HepG2 (cell line): ENCODE data around the gene TBC1D4. TPM values are rescaled to one million over a fixed set of nuclear protein-coding genes. Genes with fewer than 3 reads are reported as not detected.

ENCODE experiments used
- ATAC-seq: fragments of 200-7000 bp; cut with Tn5 transposase; 3 replicates; pipeline ENCODE4 v1.9.1; 2020; ENCODE audit warnings: mild to moderate bottlenecking, moderate library complexity
- BruUV-seq: library from RNA; stranded (reverse); fragments of 400-500 nt; replicated peaks from 2 replicates; lab custom pipeline; 2021; lab: Mats Ljungman, UMichigan
- CTCF ChIA-PET: fragments of 300-600 bp; formaldehyde crosslinking; extraction: SDS; loops from one replicate; lab custom pipeline; 2021; ENCODE audit warnings: low total read pairs, inconsistent platforms, low intra/inter-chr PET ratio; lab: Yijun Ruan, JAX
- POLR2A ChIA-PET: fragments of 350-600 bp; sonication (Branson Sonifier 250); formaldehyde crosslinking; loops from one replicate; lab custom pipeline; 2020; ENCODE audit warnings: antibody characterized with exemption, inconsistent platforms; lab: Yijun Ruan, JAX
- DNase-seq: peaks from one replicate; pipeline ENCODE4 v3.0.0-alpha.2; 2015; ENCODE audit warnings: low spot score
- FAIRE-seq: peaks from 3 replicates; lab custom pipeline; 2011; peaks lifted over from hg19 to GRCh38; lab: Jason Lieb, UNC
- H2AFZ ChIP-seq: one replicate; pipeline ENCODE4 v1.6.1; 2011; ENCODE audit warnings: low read length, inconsistent platforms
- H3K27ac ChIP-seq: fragments of 300-600 bp; 3 replicates; pipeline ENCODE4 v1.8.0; 2011; ENCODE audit warnings: mixed run types, mild to moderate bottlenecking, mixed read lengths, low read length, inconsistent platforms; ENCODE audit not compliant: insufficient read depth; ENCODE audit errors: extremely low read length
- H3K27me3 ChIP-seq, 2 experiments: fragments of 200-600 bp in 1 of 2; 2 replicates in 1 of 2; 3 replicates in 1 of 2; pipeline versions ENCODE4 v1.6.0 to v1.8.0; 2011; ENCODE audit warnings: low read length in 2 of 2, mild to moderate bottlenecking in 2 of 2, moderate library complexity in 2 of 2, inconsistent platforms in 1 of 2; ENCODE audit not compliant: insufficient read depth in 2 of 2, control insufficient read depth in 1 of 2
- H3K36me3 ChIP-seq, 2 experiments: fragments of 200-600 bp in 1 of 2; replicated peaks in 1 of 2; 2 replicates in 1 of 2; 3 replicates in 1 of 2; pipeline versions ENCODE4 v1.5.1 to v1.8.0; 2011; ENCODE audit warnings: low read length in 2 of 2, inconsistent platforms in 1 of 2; ENCODE audit not compliant: insufficient read depth in 2 of 2, control insufficient read depth in 1 of 2
- H3K4me1 ChIP-seq: 2 replicates; pipeline ENCODE4 v1.5.1; 2012; ENCODE audit warnings: low read length, inconsistent platforms; ENCODE audit not compliant: insufficient read depth
- H3K4me2 ChIP-seq: 2 replicates; pipeline ENCODE4 v1.6.0; 2011; ENCODE audit warnings: low read depth, low read length, inconsistent platforms
- H3K4me3 ChIP-seq, 3 experiments: fragments of 200-600 bp in 1 of 3; sonication (generic), shearing (Covaris generic) in 1 of 3; replicated peaks in 1 of 3; 2 replicates each; pipeline ENCODE4 v1.5.1; 2011 to 2016; ENCODE audit warnings: low read length in 3 of 3, inconsistent platforms in 2 of 3, low read depth in 2 of 3, mild to moderate bottlenecking in 2 of 3, control low read depth in 1 of 3, mixed read lengths in 1 of 3; ENCODE audit not compliant: insufficient read depth in 1 of 3
- H3K79me2 ChIP-seq: one replicate; pipeline ENCODE4 v1.6.1; 2011; ENCODE audit warnings: low read length, inconsistent platforms; ENCODE audit not compliant: insufficient read depth
- H3K9ac ChIP-seq: 2 replicates; pipeline ENCODE4 v1.6.0; 2011; ENCODE audit warnings: mild to moderate bottlenecking, low read depth, low read length, inconsistent platforms; ENCODE audit not compliant: insufficient read depth
- H3K9me3 ChIP-seq: 2 replicates; pipeline ENCODE4 v1.5.1; 2012; ENCODE audit warnings: mild to moderate bottlenecking, low read length
- H4K20me1 ChIP-seq: 2 replicates; pipeline ENCODE4 v1.6.0; 2011; ENCODE audit warnings: inconsistent platforms, mild to moderate bottlenecking, low read length, moderate library complexity; ENCODE audit not compliant: insufficient read depth
- DDIT3 ChIP-seq: sonication (generic); formaldehyde crosslinking; IDR thresholded peaks from 2 replicates; pipeline ENCODE4 v1.4.0; 2020; ENCODE audit warnings: mild to moderate bottlenecking, missing genetic modification reagents
- FIP1L1 ChIP-seq: fragments of 200-400 bp; formaldehyde crosslinking; IDR thresholded peaks from 2 replicates; pipeline ENCODE4 v1.6.1; 2018; ENCODE audit warnings: low read depth, mild to moderate bottlenecking, low read length, moderate library complexity, borderline replicate concordance; ENCODE audit not compliant: insufficient read depth
- FOSL2 ChIP-seq: sonication (generic); formaldehyde crosslinking; IDR thresholded peaks from 2 replicates; pipeline ENCODE4 v1.4.0; 2020; ENCODE audit warnings: missing genetic modification reagents
- KIAA2018 ChIP-seq: sonication (generic); formaldehyde crosslinking; IDR thresholded peaks from 2 replicates; pipeline ENCODE4 v1.5.0; 2020; ENCODE audit warnings: mild to moderate bottlenecking, missing genetic modification reagents, borderline replicate concordance
- SNRNP70 ChIP-seq: fragments of 200-400 bp; formaldehyde crosslinking; IDR thresholded peaks from 2 replicates; pipeline ENCODE4 v1.6.1; 2017; ENCODE audit warnings: mild to moderate bottlenecking, low read depth, low read length, moderate library complexity
- USF2 ChIP-seq, 2 experiments: sonication (generic) in 1 of 2; formaldehyde crosslinking in 1 of 2; IDR thresholded peaks; 2 replicates each; pipeline versions ENCODE4 v1.5.1 to v1.6.1; 2011 to 2020; ENCODE audit warnings: borderline replicate concordance in 1 of 2, low read depth in 1 of 2, low read length in 1 of 2, mild to moderate bottlenecking in 1 of 2, missing genetic modification reagents in 1 of 2, moderate library complexity in 1 of 2
- ZBTB7B ChIP-seq: sonication (generic); formaldehyde crosslinking; IDR thresholded peaks from 2 replicates; pipeline ENCODE4 v1.4.0; 2020; ENCODE audit warnings: missing genetic modification reagents
- ZNF274 ChIP-seq: sonication (generic); formaldehyde crosslinking; IDR thresholded peaks from 2 replicates; pipeline ENCODE4 v1.5.1; 2020; ENCODE audit warnings: mild to moderate bottlenecking, missing genetic modification reagents
- ZNF451 ChIP-seq: sonication (generic); formaldehyde crosslinking; IDR thresholded peaks from 2 replicates; pipeline ENCODE4 v1.5.0; 2020; ENCODE audit warnings: mild to moderate bottlenecking, missing genetic modification reagents
- ZNF562 ChIP-seq: sonication (generic); formaldehyde crosslinking; IDR thresholded peaks from 2 replicates; pipeline ENCODE4 v1.8.0; 2022; ENCODE audit warnings: missing genetic modification reagents, borderline replicate concordance
- WGBS: methylation state at CpG from one replicate; pipeline ENCODE4 v1.1.6; 2017; ENCODE audit warnings: low lambda C conversion rate; 5-methylcytosine and 5-hydroxymethylcytosine counted together
- in situ Hi-C: cut with HindIII; loops from 2 replicates; pipeline ENCODE4 v1.10.0; 2017; ENCODE audit warnings: low pct_unique_long_range_greater_than_20kb; ENCODE audit not compliant: extremely low pct_ligation_motif_present
- intact Hi-C: fragments of 100-400 bp; cut with micrococcal nuclease; formaldehyde crosslinking; loops from one replicate; pipeline ENCODE4 v1.10.0; 2022; ENCODE audit not compliant: unreplicated experiment
- polyA plus RNA-seq, 8 experiments: library from polyadenylated mRNA; depleted of rRNA in 3 of 8; stranded (reverse) in 7 of 8; unstranded in 1 of 8; fragments of >200 nt; fragmentation: Illumina TruSeq in 4 of 8; extraction: Trizol in 4 of 8; gene quantifications; 2 replicates each; pipeline versions ENCODE4 v1.2.1 to v1.2.3, GENCODE V29; 2011 to 2016; ENCODE audit warnings: low read depth in 4 of 8, missing spikeins in 1 of 8, mixed read lengths in 1 of 8; ENCODE audit not compliant: insufficient read depth in 1 of 8
- total RNA-seq, 5 experiments: library from RNA; depleted of rRNA; stranded (reverse); fragments of >200 nt; fragmentation: Illumina TruSeq; extraction: Trizol; gene quantifications; 2 replicates each; pipeline ENCODE4 v1.2.3, GENCODE V29; 2016; ENCODE audit warnings: low read depth in 1 of 5

The TBC1D4 gene
- total and polyA plus RNA-seq, 2 of the 13 experiments (the other 11 are each of a cell fraction or from before 2014, with no cell fraction given) = 35.9 to 64.4 TPM

- no peak for TF ChIP-seq USF2 (IDR thresholded peaks at IDR 0.05; ENCODE audit: low read depth, low read length)
- peak; percentile 38; the same call in 1 of the 2 replicates for TF ChIP-seq USF2 (CRISPR knock-in tag; IDR thresholded peaks at IDR 0.05; ENCODE audit: borderline replicate concordance)
- peak; percentile 88 for TF ChIP-seq FOSL2 (CRISPR knock-in tag)
- TF ChIP-seq ZNF562 = no peak
Measured at GRCh38 chr13:75492389-75492788, 10.4 kb upstream of the TBC1D4 start (continued).

- no peak for DNase-seq
- in situ Hi-C loops = no loop called here
- POLR2A ChIA-PET = no interaction called here
Measured at GRCh38 chr13:75491376-75491775, 9.4 kb upstream of the TBC1D4 start.

More at GRCh38 chr13:75491376-75491775, 9.4 kb upstream of the TBC1D4 start:
- H3K4me2 ChIP-seq = no peak overlapping the region
- WGBS = 66% methylated on average over 2 of the region's 2 CpGs
- peaks cover 53% of the 10 kb centered on the region for H3K4me1 ChIP-seq
- no peaks in the 10 kb centered on the region for H4K20me1 ChIP-seq
- FAIRE-seq = no peak
- no peak overlapping the region for H3K9ac ChIP-seq
- H3K27ac ChIP-seq = no peak overlapping the region
- ATAC-seq = no peak
- no peak overlapping the region for H3K4me3 ChIP-seq
- CTCF ChIA-PET = no interaction called here
- TF ChIP-seq KIAA2018 (no peak), FIP1L1 (no peak), ZNF451 (no peak), ZNF274 (no peak), ZBTB7B (CRISPR knock-in tag) (no peak), SNRNP70 (no peak), DDIT3 (no peak)
- intact Hi-C loops = no loop called here
- no peaks in the 10 kb centered on the region for H3K27me3 ChIP-seq
- no peaks in the 10 kb centered on the region for H3K9me3 ChIP-seq
- H3K36me3 ChIP-seq = no peaks in the 10 kb centered on the region
- H3K79me2 ChIP-seq = no peaks in the 10 kb centered on the region
- H2AFZ ChIP-seq = no peak overlapping the region
- BruUV-seq = no TSS peak
